Mucosa of rectum (tissue), 2 donors: Measurements from ENCODE around the gene EPHB1.

ENCODE experiments used
- H3K27ac ChIP-seq, 2 donors: one replicate each; pipeline ENCODE4 v1.7.0; 2013; ENCODE audit warnings: inconsistent platforms in 2 of 2, low read depth in 2 of 2, low read length in 2 of 2
- H3K27me3 ChIP-seq, 2 donors: one replicate each; pipeline ENCODE4 v1.7.0; 2013; ENCODE audit warnings: low read length in 2 of 2; ENCODE audit not compliant: control insufficient read depth in 2 of 2, insufficient read depth in 2 of 2
- H3K36me3 ChIP-seq, 2 donors: one replicate each; pipeline ENCODE4 v1.7.0; 2013; ENCODE audit warnings: low read length in 2 of 2; ENCODE audit not compliant: control insufficient read depth in 2 of 2, insufficient read depth in 2 of 2
- H3K4me1 ChIP-seq, 2 donors: one replicate each; pipeline ENCODE4 v1.7.0; 2013; ENCODE audit warnings: low read length in 2 of 2, mild to moderate bottlenecking in 1 of 2; ENCODE audit not compliant: control insufficient read depth in 2 of 2, insufficient read depth in 2 of 2
- H3K4me3 ChIP-seq, 2 donors: one replicate each; pipeline ENCODE4 v1.7.0; 2013; ENCODE audit warnings: low read length in 2 of 2
- H3K9ac ChIP-seq, 2 donors: one replicate each; pipeline ENCODE4 v1.7.0; 2013; ENCODE audit warnings: low read length in 2 of 2, low read depth in 1 of 2, mild to moderate bottlenecking in 1 of 2
- H3K9me3 ChIP-seq, 2 donors: one replicate each; pipeline ENCODE4 v1.7.0; 2013; ENCODE audit warnings: low read length in 2 of 2; ENCODE audit not compliant: control insufficient read depth in 2 of 2
- donor health status: healthy.
- donor health status: Normal muscosa, but diverticular disease.

The EPHB1 gene

DNA sequence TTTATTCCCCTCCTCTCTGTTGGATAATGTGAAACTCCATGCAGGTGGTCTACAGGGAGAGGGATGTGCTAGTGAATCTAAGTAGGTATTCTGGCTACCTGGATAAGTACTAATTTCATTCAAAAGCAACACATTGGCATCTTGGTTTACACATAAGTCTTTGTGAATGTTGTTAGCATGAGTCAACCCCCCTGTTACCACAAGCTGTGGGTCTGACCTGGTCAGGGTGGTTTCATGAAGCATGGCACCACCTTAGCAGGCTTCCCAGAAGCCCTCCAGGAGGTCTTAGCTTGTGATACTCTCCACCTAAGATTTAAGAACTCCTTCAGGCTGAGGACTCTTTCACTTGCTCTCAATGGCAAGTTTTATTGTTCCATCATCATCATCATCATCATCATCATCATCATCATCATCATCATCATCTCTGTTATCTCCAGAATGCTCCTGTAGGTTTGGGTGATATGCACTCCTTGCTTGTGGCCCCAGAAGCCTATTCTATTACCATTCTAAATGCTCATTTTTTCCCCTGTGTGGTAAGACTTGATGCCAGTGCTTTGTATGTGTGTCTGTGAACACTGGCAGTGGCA, 62.8 kb downstream of the EPHB1 start:
- no peak overlapping the region for H3K27ac ChIP-seq

DNA sequence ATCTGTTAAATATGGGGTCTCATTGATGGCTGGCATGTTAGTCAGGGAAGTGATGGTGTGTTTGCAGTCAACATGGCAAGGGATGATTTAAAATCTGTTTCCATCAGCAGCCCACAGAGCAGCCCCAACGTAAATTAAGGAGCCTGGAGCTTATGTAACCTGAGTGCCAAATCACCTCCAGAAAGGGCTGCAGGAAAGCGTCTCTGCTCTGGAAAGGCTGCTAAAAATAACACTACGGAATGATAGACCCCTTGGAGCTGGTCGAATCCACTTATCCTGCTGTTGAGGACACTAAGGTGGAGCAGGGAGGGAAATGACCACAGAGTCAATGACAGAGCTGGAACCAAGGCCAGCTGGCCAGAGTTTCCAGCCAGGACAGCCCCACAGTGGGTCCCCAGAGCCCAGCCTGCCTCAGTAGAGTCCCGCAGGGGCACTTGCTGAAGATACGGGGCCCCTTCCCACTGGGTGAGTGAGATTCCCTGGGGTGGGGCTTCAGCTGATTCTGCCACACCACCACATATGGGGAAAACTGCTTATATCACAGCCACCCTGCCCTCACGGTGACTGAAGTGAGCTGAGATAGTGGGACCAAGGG, 63.5 kb downstream of the EPHB1 start:
- Histone ChIP-seq H3K4me1 (peaks cover 0 to 2% of the 10 kb centered on the region in 2 donors), H3K9me3 (no peaks in the 10 kb centered on the region), H3K36me3 (no peaks in the 10 kb centered on the region), H3K27me3 (no peaks in the 10 kb centered on the region), H3K9ac (no peak overlapping the region), H3K27ac (no peak overlapping the region), H3K4me3 (no peak overlapping the region)

More for the DNA sequence above, 62.8 kb downstream of the EPHB1 start:
- H3K4me1 ChIP-seq = peaks cover 0 to 2% of the 10 kb centered on the region in 2 donors
- H3K4me3 ChIP-seq = no peak overlapping the region
- no peaks in the 10 kb centered on the region for H3K9me3 ChIP-seq
- no peaks in the 10 kb centered on the region for H3K36me3 ChIP-seq
- H3K9ac ChIP-seq = no peak overlapping the region
- no peaks in the 10 kb centered on the region for H3K27me3 ChIP-seq

DNA sequence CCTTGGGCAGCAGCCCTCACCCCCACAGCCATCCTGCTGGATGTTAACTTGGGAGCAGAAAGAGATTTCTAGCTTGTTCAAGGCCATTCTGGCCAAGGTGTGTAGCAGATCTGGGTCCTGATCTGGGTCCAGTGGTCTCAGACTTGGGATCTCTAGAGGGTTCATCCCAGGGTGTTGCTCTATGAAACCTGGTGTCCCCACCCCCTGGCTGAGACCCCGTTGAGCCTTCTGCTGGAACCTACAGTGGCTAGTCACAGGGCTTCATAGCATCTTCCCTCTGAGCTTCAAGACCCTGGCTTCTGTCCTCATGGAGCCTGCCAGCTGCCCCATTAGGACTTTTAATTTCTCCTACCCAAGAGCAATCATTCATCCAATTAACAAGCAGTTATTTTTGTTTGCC, 64.3 kb downstream of the EPHB1 start:
- Histone ChIP-seq H3K9me3 (no peaks in the 10 kb centered on the region), H3K4me3 (no peak overlapping the region)

DNA sequence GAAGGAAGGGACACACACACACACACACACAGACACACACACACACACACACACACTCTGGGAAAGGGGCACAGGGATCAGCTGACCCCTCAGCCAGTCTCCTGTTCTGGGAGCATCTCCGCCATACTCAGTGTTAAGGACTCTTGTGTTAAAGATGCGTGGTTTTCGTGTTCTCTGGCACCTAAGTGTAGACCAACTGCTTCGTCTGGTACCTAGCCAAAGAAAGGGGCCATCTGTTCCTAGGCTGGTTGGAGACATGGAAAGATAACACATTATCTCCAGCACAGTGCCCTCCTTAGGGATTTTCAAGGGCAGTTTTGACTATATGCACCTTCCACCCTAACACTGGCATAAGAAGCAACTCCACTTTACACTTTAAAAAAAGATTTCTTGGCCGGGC, 65.1 kb downstream of the EPHB1 start:
- H3K4me3 ChIP-seq = no peak overlapping the region
- H3K9ac ChIP-seq = no peak overlapping the region
- no peaks in the 10 kb centered on the region for H3K9me3 ChIP-seq
- no peak overlapping the region for H3K27ac ChIP-seq
- H3K27me3 ChIP-seq = no peaks in the 10 kb centered on the region
- no peaks in the 10 kb centered on the region for H3K36me3 ChIP-seq
- H3K4me1 ChIP-seq = no peaks in the 10 kb centered on the region

More for the DNA sequence above, 64.3 kb downstream of the EPHB1 start:
- no peaks in the 10 kb centered on the region for H3K27me3 ChIP-seq
- H3K9ac ChIP-seq = no peak overlapping the region
- H3K4me1 ChIP-seq = no peaks in the 10 kb centered on the region
- no peaks in the 10 kb centered on the region for H3K36me3 ChIP-seq
- H3K27ac ChIP-seq = no peak overlapping the region

DNA sequence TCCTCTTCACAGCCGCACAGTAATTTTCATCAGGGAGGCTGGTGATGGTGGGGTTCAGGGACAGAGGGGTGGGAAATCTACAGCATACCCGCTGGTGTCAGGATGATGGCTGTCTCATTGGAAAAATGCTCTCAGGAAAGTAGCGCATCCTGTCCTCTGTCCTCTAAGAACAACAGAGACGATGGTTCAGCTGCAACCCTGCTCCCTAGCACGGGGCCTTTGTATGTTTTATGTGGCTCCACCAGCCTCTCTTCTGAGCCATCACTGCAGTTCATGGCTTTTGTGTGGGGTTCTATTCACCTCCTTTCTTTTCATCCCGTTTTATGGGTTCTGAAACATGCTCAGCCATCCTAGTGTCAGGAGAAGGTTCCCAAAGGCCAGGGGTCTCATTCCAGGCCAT, 68.9 kb downstream of the EPHB1 start:
- Histone ChIP-seq H3K4me1 (no peaks in the 10 kb centered on the region), H3K4me3 (no peak overlapping the region)

DNA sequence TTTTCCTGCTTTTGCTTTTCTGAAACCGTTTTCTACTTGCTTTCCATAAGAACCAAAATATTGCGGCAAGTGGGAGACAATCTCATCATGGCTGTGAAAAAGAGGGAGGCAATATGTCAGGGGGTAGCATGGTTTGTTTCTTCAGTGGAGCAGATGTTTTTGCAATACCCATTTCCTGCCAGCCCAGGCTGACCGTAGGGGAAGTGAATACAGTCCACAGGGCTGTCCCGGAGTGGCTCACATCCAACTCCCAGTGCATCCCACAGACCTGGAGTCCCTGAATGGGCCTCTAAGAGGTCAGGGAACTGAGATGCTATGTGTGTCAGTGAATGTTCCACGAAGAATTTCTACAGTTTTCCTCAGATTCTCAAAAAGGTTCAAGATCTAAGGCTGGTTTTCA, 69.6 kb downstream of the EPHB1 start:
- H3K27ac ChIP-seq = no peak overlapping the region
- H3K4me3 ChIP-seq = no peak overlapping the region
- no peaks in the 10 kb centered on the region for H3K27me3 ChIP-seq
- H3K9me3 ChIP-seq = no peaks in the 10 kb centered on the region
- no peak overlapping the region for H3K9ac ChIP-seq
- H3K4me1 ChIP-seq = no peaks in the 10 kb centered on the region
- H3K36me3 ChIP-seq = no peaks in the 10 kb centered on the region

More for the DNA sequence above, 68.9 kb downstream of the EPHB1 start:
- no peaks in the 10 kb centered on the region for H3K9me3 ChIP-seq
- no peaks in the 10 kb centered on the region for H3K27me3 ChIP-seq
- no peak overlapping the region for H3K9ac ChIP-seq
- no peaks in the 10 kb centered on the region for H3K36me3 ChIP-seq
- no peak overlapping the region for H3K27ac ChIP-seq

DNA sequence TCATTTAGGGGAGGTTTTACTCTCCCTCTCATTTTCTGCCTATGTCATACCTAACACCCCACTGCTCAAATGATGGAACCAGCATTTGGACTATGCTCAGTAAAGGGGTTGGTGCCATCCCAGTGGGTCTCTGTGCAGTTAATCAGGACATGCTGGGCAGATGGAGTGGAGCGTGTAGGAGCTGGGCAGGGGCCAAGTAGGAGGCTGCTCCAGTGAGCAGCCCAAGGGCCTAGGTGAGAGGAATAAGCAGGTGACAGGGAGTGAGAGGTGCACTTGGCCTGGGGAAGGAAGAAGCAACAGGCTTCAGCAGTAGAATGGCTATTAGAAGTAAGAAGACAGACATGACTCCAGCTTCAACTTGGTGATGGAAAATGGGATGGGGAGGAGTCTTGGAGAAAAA, 72.2 kb downstream of the EPHB1 start:
- H3K36me3 ChIP-seq = no peaks in the 10 kb centered on the region
- H3K4me3 ChIP-seq = no peak overlapping the region
- H3K27me3 ChIP-seq = no peaks in the 10 kb centered on the region
- no peak overlapping the region for H3K9ac ChIP-seq
- no peaks in the 10 kb centered on the region for H3K9me3 ChIP-seq
- H3K27ac ChIP-seq = no peak overlapping the region
- no peaks in the 10 kb centered on the region for H3K4me1 ChIP-seq

DNA sequence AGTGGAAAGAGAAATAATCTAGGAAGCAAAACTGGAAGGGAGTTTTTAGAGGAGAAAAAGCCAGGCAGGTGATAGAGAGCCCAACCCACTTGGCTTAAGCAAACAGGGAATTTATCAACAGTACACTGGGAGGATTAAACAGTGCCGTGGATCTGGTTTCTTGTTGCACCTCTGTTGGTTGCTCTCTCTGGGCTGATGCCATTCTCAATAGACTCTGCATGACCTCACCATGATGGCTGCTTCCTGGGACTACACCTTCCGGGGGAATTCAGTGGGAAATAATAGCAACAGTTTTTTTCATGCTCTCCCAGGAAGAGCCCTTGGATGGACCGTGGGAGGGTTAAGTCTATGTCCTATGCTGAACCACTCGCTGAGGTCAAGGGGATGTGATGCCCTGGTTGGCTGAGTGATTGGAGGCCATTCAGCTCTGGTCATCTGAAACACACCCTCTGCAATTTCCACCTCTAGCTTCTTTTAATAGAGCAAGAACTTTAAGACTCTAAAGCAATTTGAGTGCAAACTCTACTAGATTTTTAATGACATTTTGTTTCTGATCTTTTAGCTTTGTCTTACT, 74.2 kb downstream of the EPHB1 start:
- Histone ChIP-seq H3K4me1 (no peaks in the 10 kb centered on the region), H3K27ac (no peak overlapping the region), H3K27me3 (no peaks in the 10 kb centered on the region), H3K9ac (no peak overlapping the region), H3K36me3 (no peaks in the 10 kb centered on the region), H3K4me3 (no peak overlapping the region), H3K9me3 (no peaks in the 10 kb centered on the region)

DNA sequence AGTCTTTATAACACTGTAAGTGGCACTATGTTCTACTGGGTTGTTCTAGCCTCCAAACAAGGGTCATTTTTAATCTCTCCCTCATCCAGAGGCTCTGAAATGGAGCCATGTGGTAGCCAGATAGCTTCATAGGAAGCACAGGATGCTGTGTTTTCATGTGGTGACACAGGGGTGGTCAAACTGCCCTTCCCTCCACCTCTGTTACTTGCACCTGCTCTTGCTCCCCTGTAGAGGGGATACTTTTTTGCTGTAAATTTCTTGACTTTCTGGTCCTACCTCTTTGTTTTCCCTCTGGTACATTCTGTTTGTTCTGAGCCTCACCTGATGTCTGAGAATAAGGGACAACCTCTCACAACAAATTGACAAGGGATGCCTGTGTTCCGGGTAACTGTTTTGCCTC, 76.8 kb downstream of the EPHB1 start:
- Histone ChIP-seq H3K27ac (no peak overlapping the region), H3K27me3 (no peaks in the 10 kb centered on the region), H3K9ac (no peak overlapping the region), H3K36me3 (no peaks in the 10 kb centered on the region), H3K4me1 (no peaks in the 10 kb centered on the region), H3K4me3 (no peak overlapping the region), H3K9me3 (no peaks in the 10 kb centered on the region)

DNA sequence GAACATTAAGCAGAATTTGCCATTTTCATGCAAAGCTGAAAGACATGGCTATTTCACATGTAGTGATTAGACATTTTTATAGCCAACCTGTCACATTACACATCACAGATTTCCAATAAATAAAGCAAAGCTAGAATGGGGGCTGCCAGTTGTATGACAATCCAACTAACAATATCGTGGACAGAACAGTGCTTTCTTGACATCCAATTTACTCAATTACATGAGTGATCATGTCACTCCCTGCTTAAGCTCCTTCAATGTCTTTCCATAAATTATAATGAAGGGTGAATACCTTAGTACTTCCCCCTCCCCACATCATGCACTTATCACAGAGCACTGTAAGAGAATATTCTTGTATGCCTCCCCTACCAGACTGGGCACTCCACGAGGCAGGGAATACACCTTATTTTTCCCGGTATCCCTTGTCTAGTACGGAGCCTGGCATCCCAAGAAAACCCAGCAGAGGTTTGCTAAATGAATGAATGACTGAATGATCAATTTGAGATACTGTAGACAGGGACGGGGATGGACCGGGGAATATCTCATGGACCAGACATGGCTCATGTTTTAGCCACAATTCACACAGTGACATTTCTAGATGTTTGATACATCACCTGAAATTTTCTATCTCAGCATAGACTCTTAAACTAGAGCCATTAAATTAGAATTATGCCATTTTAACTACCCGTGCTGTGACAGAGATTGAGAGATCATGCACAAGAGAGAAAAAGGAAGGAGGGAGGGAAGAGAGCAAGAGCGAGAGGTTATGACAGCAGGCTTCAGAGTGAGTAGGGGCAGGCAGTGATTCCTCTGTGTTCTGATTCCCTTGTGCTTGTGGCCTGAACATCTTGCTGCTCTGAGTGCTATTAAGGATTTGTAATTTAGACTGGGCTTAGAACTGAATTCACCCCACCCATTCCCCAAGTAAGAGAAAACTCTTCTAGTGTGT, 77.7 kb downstream of the EPHB1 start:
- no peaks in the 10 kb centered on the region for H3K9me3 ChIP-seq
- H3K27me3 ChIP-seq = no peaks in the 10 kb centered on the region
- H3K27ac ChIP-seq = no peak overlapping the region
- no peak overlapping the region for H3K9ac ChIP-seq
- H3K4me3 ChIP-seq = no peak overlapping the region
- no peaks in the 10 kb centered on the region for H3K36me3 ChIP-seq
- no peaks in the 10 kb centered on the region for H3K4me1 ChIP-seq
